IMR-90 (cell line): ENCODE measurements around the gene ITCH. TPM values are rescaled to one million over a fixed set of nuclear protein-coding genes. Genes with fewer than 3 reads are reported as not detected.

Source experiments
- ATAC-seq: fragments of 200-7000 bp; cut with Tn5 transposase; 2 replicates; pipeline ENCODE4 v1.9.1; 2020; ENCODE audit warnings: low read depth, mild to moderate bottlenecking, moderate library complexity
- BruUV-seq: library from RNA; stranded (reverse); fragments of 400-500 nt; replicated peaks from 2 replicates; lab custom pipeline; 2021; lab: Mats Ljungman, UMichigan
- CTCF ChIA-PET: fragments of 300-600 bp; formaldehyde crosslinking; extraction: SDS; loops from one replicate; lab custom pipeline; 2021; ENCODE audit warnings: antibody characterized with exemption; lab: Yijun Ruan, JAX
- POLR2A ChIA-PET: fragments of 300-600 bp; sonication (Branson Sonifier 250); formaldehyde crosslinking; loops from one replicate; lab custom pipeline; 2022; ENCODE audit warnings: antibody characterized with exemption; ENCODE audit not compliant: unreplicated experiment; lab: Charles Lee
- DNase-seq: peaks from one replicate; pipeline ENCODE4 v3.0.0; 2013
- H2AFZ ChIP-seq: replicated peaks from 2 replicates; pipeline ENCODE3; 2013; ENCODE audit warnings: low read length, mild to moderate bottlenecking; ENCODE audit not compliant: poor library complexity
- H2AK5ac ChIP-seq: 2 replicates; pipeline ENCODE4 v1.6.1; 2013; ENCODE audit warnings: low read depth, low read length, inconsistent platforms
- H2AK9ac ChIP-seq: replicated peaks from 2 replicates; pipeline ENCODE3; 2013; ENCODE audit warnings: mild to moderate bottlenecking, low read depth, low read length, moderate library complexity; ENCODE audit not compliant: poor library complexity
- H2BK120ac ChIP-seq: 2 replicates; pipeline ENCODE4 v1.6.1; 2013; ENCODE audit warnings: low read depth, low read length, inconsistent platforms
- H2BK15ac ChIP-seq: 3 replicates; pipeline ENCODE4 v1.6.1; 2013; ENCODE audit warnings: low read depth, low read length, inconsistent platforms
- H2BK20ac ChIP-seq: 2 replicates; pipeline ENCODE4 v1.6.1; 2013; ENCODE audit warnings: low read depth, mild to moderate bottlenecking, inconsistent platforms, low read length, moderate library complexity
- H2BK5ac ChIP-seq: 2 replicates; pipeline ENCODE4 v1.6.1; 2013; ENCODE audit warnings: mild to moderate bottlenecking, low read depth, low read length, inconsistent platforms; ENCODE audit not compliant: poor library complexity, severe bottlenecking
- H3K14ac ChIP-seq: replicated peaks from 2 replicates; pipeline ENCODE4 v1.6.1; 2013; ENCODE audit warnings: low read depth, low read length, inconsistent platforms
- H3K18ac ChIP-seq: 2 replicates; pipeline ENCODE4 v1.6.1; 2013; ENCODE audit warnings: low read depth, low read length, control low read depth
- H3K23ac ChIP-seq: 2 replicates; pipeline ENCODE4 v1.6.1; 2013; ENCODE audit warnings: low read depth, low read length, inconsistent platforms
- H3K27ac ChIP-seq: 2 replicates; pipeline ENCODE4 v1.5.1; 2013; ENCODE audit warnings: mild to moderate bottlenecking, control low read depth, low read length; ENCODE audit not compliant: insufficient read depth
- H3K27me3 ChIP-seq: 2 replicates; pipeline ENCODE4 v1.6.1; 2013; ENCODE audit warnings: low read length; ENCODE audit not compliant: control insufficient read depth, insufficient read depth
- H3K36me3 ChIP-seq: 2 replicates; pipeline ENCODE4 v1.6.1; 2013; ENCODE audit warnings: low read length, mixed read lengths; ENCODE audit not compliant: control insufficient read depth, insufficient read depth
- H3K4ac ChIP-seq: 2 replicates; pipeline ENCODE4 v1.6.1; 2013; ENCODE audit warnings: low read depth, low read length, inconsistent platforms
- H3K4me1 ChIP-seq: 2 replicates; pipeline ENCODE4 v1.6.1; 2013; ENCODE audit warnings: low read length, mixed read lengths; ENCODE audit not compliant: control insufficient read depth, insufficient read depth
- H3K4me2 ChIP-seq: 2 replicates; pipeline ENCODE4 v1.6.1; 2013; ENCODE audit warnings: low read depth, mild to moderate bottlenecking, control low read depth, low read length, moderate library complexity
- H3K4me3 ChIP-seq: 2 replicates; pipeline ENCODE4 v1.5.1; 2013; ENCODE audit warnings: low read depth, mild to moderate bottlenecking, control low read depth, low read length, moderate library complexity; ENCODE audit not compliant: insufficient read depth
- H3K56ac ChIP-seq: 2 replicates; pipeline ENCODE4 v1.6.1; 2013; ENCODE audit warnings: low read length, inconsistent platforms; ENCODE audit not compliant: insufficient read depth; ENCODE audit errors: extremely low read depth
- H3K79me1 ChIP-seq, 2 experiments: 2 replicates each; pipeline ENCODE4 v1.6.1; 2013; ENCODE audit warnings: low read length in 2 of 2, inconsistent platforms in 1 of 2, low read depth in 1 of 2
- H3K9ac ChIP-seq: 2 replicates; pipeline ENCODE4 v1.6.1; 2013; ENCODE audit warnings: low read depth, low read length, control low read depth
- H3K9me1 ChIP-seq: 2 replicates; pipeline ENCODE4 v1.6.1; 2013; ENCODE audit warnings: low read length, inconsistent platforms; ENCODE audit not compliant: insufficient read depth
- H3K9me3 ChIP-seq: 2 replicates; pipeline ENCODE4 v1.6.1; 2013; ENCODE audit warnings: low read length; ENCODE audit not compliant: control insufficient read depth, insufficient read depth
- H4K20me1 ChIP-seq: 2 replicates; pipeline ENCODE4 v1.6.1; 2013; ENCODE audit warnings: low read length, inconsistent platforms; ENCODE audit not compliant: insufficient read depth
- H4K5ac ChIP-seq: 2 replicates; pipeline ENCODE4 v1.6.1; 2013; ENCODE audit warnings: mild to moderate bottlenecking, low read depth, low read length, control low read depth
- H4K8ac ChIP-seq, 2 experiments: 2 replicates each; pipeline ENCODE4 v1.6.1; 2013; ENCODE audit warnings: low read depth in 2 of 2, low read length in 2 of 2, control low read depth in 1 of 2, inconsistent platforms in 1 of 2
- H4K91ac ChIP-seq: 2 replicates; pipeline ENCODE4 v1.6.1; 2013; ENCODE audit warnings: low read depth, low read length, inconsistent platforms; ENCODE audit not compliant: insufficient read depth
- CHD1 ChIP-seq: IDR thresholded peaks from 2 replicates; pipeline ENCODE4 v1.6.1; 2012; ENCODE audit warnings: low read depth, low read length, improper control_type of control experiment
- FOS ChIP-seq: fragments of 150-350 bp; IDR thresholded peaks from 2 replicates; pipeline ENCODE4 v1.6.1; 2016; ENCODE audit warnings: low read depth, low read length
- MAFK ChIP-seq: IDR thresholded peaks from 2 replicates; pipeline ENCODE4 v1.6.1; 2012; ENCODE audit warnings: low read depth, low read length, improper control_type of control experiment
- MAZ ChIP-seq: IDR thresholded peaks from 2 replicates; pipeline ENCODE4 v1.6.1; 2012; ENCODE audit warnings: low read depth, mild to moderate bottlenecking, low read length, improper control_type of control experiment, moderate library complexity, borderline replicate concordance
- MXI1 ChIP-seq: IDR thresholded peaks from 2 replicates; pipeline ENCODE4 v1.6.1; 2012; ENCODE audit warnings: low read depth, mild to moderate bottlenecking, low read length, moderate library complexity, borderline replicate concordance
- POLR2A ChIP-seq: IDR thresholded peaks from 2 replicates; pipeline ENCODE4 v1.6.1; 2012; ENCODE audit warnings: mild to moderate bottlenecking, low read depth, low read length
- RAD21 ChIP-seq: IDR thresholded peaks from 2 replicates; pipeline ENCODE4 v1.6.1; 2012; ENCODE audit warnings: low read length, improper control_type of control experiment
- WGBS, 2 experiments: methylation state at CpG; one replicate each; pipeline versions ENCODE4 v1.1.5 to v1.1.7; 2013; ENCODE audit warnings: missing lambda C conversion rate in 2 of 2; ENCODE audit not compliant: insufficient read length in 1 of 2; ENCODE audit errors: extremely low coverage in 2 of 2; 5-methylcytosine and 5-hydroxymethylcytosine counted together
- dilution Hi-C: fragments of 300-500 bp; cut with HindIII; formaldehyde crosslinking; loops from one replicate; pipeline ENCODE4 v1.14.3; 2018; ENCODE audit warnings: low sequenced_read_pairs; ENCODE audit not compliant: unreplicated experiment
- in situ Hi-C: fragments of 300-500 bp; cut with MboI; formaldehyde crosslinking; loops from 3 replicates; pipeline ENCODE4 v1.14.3; 2019; ENCODE audit warnings: low sequenced_read_pairs, inconsistent platforms, mixed read lengths
- intact Hi-C: fragments of 100-400 bp; cut with micrococcal nuclease; formaldehyde crosslinking; loops from 2 replicates; pipeline ENCODE4 v1.10.0; 2022
- polyA plus RNA-seq, 3 experiments: library from polyadenylated mRNA; depleted of rRNA; stranded (reverse); fragments of >200 nt; gene quantifications; 2 replicates each; pipeline ENCODE4 v1.2.3, GENCODE V29; 2012; ENCODE audit warnings: low replicate concordance in 1 of 3
- total RNA-seq: library from RNA; depleted of rRNA; stranded (reverse); fragments of >200 nt; gene quantifications from 2 replicates; pipeline ENCODE4 v1.2.3, GENCODE V29; 2012
- TF ChIP-seq, protein P1 (sequence below): conservative IDR thresholded peaks from 2 replicates; pipeline ENCODE4 v1.5.1; 2012; ENCODE audit warnings: mild to moderate bottlenecking, low read depth, low read length, improper control_type of control experiment
- TF ChIP-seq, protein P2 (sequence below): fragments of 150-350 bp; IDR thresholded peaks from 2 replicates; pipeline ENCODE4 v1.6.1; 2017; ENCODE audit warnings: mild to moderate bottlenecking, antibody characterized with exemption, low read length, low read depth

The ITCH gene
- total and polyA plus RNA-seq, 2 of the 4 experiments (the other 2 are of a cell fraction): 12.7 to 94.6 TPM

DNA sequence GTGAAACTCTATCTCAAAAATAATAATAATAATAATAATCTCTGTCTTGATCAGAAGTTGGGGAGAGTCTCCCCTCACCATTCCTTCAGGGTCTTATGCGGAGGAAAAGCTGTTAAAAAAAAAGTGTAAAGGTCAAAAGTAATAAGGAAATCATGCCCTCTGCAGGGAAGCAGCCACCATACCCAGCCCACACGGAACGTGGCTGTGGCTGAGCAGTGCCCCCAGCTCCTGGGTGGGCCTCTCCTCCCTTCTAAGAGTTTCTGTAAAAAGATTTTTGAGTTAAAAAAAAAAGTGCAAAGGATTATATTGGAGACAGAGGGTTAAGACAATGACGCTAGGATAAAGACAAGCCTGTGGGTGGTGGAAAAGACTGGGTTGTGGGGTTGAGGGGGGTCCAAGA lies 29.3 kb upstream of the ITCH start:
- Histone ChIP-seq H4K91ac (no peak overlapping the region), H3K4me3 (no peak overlapping the region), H2BK20ac (no peak overlapping the region), H2AK9ac (no peak overlapping the region), H3K4ac (no peak overlapping the region), H3K9me1 (peaks cover 4% of the 10 kb centered on the region), H3K23ac (no peak overlapping the region), H4K5ac (no peak overlapping the region), H4K20me1 (no peaks in the 10 kb centered on the region; the same call in 1 of the 2 replicates), H3K9me3 (no peaks in the 10 kb centered on the region), H3K4me2 (no peak overlapping the region), H3K9ac (no peak overlapping the region), H3K79me1 (no peaks in the 10 kb centered on the region), H3K27me3 (no peaks in the 10 kb centered on the region), H2BK15ac (no peak overlapping the region), H3K4me1 (peaks cover 6% of the 10 kb centered on the region), H2AK5ac (no peak overlapping the region), H2BK120ac (no peak overlapping the region), H2AFZ (no peak overlapping the region), H3K27ac (no peak overlapping the region), H3K56ac (no peak overlapping the region), H2BK5ac (no peak overlapping the region), H4K8ac (no peak overlapping the region), H3K18ac (no peak overlapping the region), H3K36me3 (no peaks in the 10 kb centered on the region), H3K14ac (no peak overlapping the region)
- in situ Hi-C loops (no loop called here), intact Hi-C loops (no loop called here), dilution Hi-C loops (no loop called here)
- no peak for DNase-seq
- CTCF ChIA-PET: no interaction called here
- no CpG with 5 or more reads among the region's 4 CpGs for WGBS, 2 experiments
- no TSS peak for BruUV-seq
- no peak for ATAC-seq
- no peak for TF ChIP-seq CHD1
- TF ChIP-seq, protein P1, sequence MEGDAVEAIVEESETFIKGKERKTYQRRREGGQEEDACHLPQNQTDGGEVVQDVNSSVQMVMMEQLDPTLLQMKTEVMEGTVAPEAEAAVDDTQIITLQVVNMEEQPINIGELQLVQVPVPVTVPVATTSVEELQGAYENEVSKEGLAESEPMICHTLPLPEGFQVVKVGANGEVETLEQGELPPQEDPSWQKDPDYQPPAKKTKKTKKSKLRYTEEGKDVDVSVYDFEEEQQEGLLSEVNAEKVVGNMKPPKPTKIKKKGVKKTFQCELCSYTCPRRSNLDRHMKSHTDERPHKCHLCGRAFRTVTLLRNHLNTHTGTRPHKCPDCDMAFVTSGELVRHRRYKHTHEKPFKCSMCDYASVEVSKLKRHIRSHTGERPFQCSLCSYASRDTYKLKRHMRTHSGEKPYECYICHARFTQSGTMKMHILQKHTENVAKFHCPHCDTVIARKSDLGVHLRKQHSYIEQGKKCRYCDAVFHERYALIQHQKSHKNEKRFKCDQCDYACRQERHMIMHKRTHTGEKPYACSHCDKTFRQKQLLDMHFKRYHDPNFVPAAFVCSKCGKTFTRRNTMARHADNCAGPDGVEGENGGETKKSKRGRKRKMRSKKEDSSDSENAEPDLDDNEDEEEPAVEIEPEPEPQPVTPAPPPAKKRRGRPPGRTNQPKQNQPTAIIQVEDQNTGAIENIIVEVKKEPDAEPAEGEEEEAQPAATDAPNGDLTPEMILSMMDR: no peak
- TF ChIP-seq MXI1: no peak
- no peak for TF ChIP-seq MAFK
- no peak for TF ChIP-seq MAZ
- TF ChIP-seq POLR2A: no peak
- no peak for TF ChIP-seq FOS
- TF ChIP-seq, protein P2, sequence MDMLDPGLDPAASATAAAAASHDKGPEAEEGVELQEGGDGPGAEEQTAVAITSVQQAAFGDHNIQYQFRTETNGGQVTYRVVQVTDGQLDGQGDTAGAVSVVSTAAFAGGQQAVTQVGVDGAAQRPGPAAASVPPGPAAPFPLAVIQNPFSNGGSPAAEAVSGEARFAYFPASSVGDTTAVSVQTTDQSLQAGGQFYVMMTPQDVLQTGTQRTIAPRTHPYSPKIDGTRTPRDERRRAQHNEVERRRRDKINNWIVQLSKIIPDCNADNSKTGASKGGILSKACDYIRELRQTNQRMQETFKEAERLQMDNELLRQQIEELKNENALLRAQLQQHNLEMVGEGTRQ: no peak
- TF ChIP-seq RAD21: no peak
- POLR2A ChIA-PET: no interaction called here
